GM19023 (cell line): ENCODE results near the gene LIPG.
"Not testable (repeated sequence)": the region's sequence is repeated elsewhere in the genome, so short reads cannot be mapped to it uniquely, and the experiment has no call there.

Experiments used
- ATAC-seq: cut with Tn5 transposase; IDR thresholded peaks from one replicate; pipeline ENCODE4 v1.9.1; 2021; ENCODE audit warnings: mild to moderate bottlenecking, moderate library complexity; ENCODE audit not compliant: unreplicated experiment

Gene LIPG

GRCh38 chr18:49546278-49546677 is 15.6 kb upstream of the LIPG start:
- no peak for ATAC-seq

- no peak for ATAC-seq
Observed at GRCh38 chr18:49546719-49547273, 15.1 kb upstream of the LIPG start.

GRCh38 chr18:49547701-49548100 is 14.2 kb upstream of the LIPG start:
- ATAC-seq, result no peak

DNA sequence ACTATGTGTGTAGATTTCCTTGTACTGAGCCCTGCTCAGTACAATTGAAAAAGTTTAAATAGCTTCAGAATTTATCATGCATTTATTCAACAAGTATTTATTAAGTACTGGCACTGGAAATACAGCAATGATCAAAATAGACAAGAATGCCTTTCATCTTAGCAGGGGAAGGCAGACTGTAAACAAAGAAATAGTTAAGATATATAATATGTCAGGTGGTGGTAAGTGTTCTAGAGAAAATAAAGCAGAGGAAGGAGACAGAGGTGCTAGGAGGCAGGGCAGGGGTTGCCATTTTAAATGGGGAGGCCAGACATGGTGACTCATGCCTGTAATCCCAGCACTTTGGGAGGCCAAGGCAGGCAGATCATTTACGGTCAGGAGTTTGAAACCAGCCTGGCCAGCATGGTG is 13.6 kb upstream of the LIPG start:
- ATAC-seq, result no peak

DNA sequence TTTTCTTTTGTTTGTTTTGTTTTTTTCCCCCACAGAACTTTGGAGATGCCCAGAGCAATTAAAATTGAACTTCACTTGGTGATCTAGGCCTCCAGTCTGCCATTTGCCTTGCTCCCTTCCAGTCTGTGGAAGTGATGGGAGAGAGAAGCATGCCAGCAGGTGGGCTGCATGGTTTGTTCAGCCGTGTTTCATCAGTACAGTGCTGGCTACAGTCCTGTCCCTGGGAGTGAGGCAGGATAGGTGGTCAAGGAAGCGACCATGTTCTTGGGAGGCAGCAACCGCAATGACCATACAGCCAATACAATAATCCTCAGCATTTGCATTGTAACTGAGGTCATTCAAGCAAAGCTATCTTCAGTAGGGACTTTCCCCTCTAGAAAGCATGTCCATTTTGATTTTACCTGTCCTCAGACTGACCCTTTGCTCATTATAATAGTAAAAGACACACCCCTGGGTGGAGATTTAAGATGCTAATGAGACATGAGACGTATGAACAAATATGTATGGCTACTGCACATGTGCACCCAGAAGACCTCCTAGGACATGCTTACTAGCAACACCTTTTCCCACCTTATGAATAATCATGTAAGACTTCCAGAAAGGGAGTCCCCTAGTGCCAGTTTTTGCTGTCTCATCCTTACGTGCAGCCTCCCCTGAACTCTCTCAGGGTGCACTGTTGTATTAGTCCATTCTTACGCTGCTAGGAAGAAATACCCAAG is 11.1 kb upstream of the LIPG start:
- ATAC-seq, result no peak

DNA sequence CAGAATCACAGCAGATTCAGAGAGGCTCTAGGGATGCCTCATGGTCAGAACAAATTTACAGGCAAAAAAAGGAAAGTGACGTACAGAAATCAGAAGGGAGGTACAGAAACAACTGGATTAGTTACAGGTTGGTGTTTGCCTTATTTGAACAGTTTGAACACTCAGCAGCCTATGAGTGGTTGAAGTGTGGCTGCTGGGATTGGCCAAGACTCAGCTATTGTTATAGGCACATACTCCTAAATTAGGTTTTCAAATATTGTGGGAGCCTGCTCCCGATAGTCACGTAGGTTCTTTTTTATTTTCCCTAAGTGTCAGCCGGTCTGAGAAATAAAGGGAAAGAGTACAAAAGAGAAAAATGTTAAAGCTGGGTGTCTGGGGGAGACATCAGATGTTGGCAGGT is 8.9 kb upstream of the LIPG start:
- ATAC-seq, result no peak

DNA sequence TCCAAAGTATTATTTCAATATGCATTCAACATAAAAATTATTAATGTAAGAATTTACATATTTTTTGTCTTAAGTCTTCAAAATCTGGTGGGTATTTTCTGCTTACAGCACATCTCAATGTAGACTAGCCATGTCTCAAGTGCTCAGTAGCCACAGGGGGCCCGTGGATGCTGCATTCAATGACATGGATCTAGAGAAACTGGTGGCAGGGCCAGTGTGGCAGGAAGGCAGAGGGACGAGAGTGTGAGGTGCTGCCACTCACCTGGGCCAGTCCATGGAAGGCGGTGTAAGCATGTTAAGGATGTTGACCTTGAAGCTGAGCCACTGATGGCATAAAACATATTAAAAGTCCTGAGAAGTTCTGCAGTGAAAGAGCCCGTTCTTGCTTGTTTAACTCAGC is 6.2 kb upstream of the LIPG start:
- no peak for ATAC-seq

DNA sequence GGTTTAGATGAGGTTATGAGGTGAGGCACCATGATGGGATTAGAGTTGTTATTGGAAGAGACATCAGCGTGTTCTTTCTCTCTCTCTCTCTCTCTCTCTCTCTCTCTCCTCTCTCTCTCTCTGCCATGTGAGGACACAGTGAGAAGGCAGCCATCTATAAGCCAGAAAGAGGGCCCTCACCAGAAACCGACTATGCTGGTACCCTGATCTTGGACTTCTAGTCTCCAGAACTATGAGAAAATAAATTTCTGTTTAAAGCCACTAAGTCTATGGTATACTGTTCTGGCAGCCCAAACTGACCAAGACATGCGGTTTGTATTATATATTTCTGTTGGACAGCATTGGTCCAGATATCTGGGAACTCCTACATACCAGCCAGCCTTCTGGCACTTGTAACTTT is 3.5 kb upstream of the LIPG start:
- ATAC-seq, result no peak

DNA sequence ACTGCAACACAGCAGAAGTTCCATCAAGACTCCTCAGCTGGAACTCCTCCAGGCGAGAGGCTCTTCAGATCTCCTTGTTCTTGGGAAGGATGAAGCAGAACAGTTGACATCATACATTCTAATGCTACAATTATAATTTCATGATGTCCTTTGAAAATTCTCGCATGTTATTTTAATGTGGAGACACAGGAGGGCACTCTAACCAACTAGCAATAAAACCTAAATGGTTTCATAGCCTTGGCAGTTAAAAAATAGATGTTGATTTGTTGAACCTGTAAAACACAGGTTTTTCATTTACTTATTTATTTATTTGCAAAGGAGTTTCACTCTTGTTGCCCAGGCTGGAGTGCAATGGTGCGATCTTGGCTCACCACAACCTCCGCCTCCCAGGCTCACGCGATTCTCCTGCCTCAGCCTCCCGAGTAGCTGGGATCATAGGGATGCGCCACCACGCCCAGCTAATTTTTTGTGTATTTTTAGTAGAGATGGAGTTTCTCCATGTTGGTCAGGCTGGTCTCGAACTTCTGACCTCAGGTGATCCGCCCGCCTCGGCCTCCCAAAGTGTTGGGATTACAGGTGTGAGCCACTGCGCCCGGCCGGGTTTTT is 2.4 kb upstream of the LIPG start:
- not testable (repeated sequence) for ATAC-seq

- ATAC-seq, result no peak
Observed at GRCh38 chr18:49560277-49560623, 1.6 kb upstream of the LIPG start.

DNA sequence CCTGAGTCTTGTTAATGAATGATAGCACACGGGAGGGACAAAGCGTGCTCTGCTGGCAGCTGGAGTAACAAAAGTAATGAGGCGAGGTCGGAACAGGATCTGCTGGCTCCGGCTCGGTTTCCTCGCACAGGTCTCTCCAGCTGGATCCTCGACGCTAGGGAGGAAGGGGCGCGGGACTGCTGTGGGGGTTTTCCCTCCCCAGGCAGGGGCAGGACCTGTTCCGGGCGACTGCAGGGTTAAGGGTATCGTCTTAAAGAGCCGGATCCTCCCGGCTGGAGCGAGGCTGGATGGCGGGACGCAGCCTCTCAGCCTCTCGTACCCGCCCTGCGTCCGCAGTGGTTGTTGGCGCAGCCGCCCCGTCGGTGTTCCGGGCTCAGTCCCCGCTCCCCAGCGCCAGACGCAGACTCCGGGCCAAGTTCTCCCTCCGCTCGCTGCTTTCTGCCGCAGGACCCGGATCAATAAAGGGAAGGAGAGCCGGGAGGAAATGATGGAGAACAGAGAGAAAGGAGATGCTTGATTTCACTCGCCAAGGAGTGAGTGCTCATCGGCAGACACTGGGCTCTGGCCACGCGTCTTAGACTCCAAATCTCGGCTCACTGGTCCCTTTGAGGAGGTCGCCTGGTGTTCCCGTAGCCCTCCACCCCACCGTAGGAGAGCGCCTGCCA is 1.1 kb upstream of the LIPG start:
- no peak for ATAC-seq

DNA sequence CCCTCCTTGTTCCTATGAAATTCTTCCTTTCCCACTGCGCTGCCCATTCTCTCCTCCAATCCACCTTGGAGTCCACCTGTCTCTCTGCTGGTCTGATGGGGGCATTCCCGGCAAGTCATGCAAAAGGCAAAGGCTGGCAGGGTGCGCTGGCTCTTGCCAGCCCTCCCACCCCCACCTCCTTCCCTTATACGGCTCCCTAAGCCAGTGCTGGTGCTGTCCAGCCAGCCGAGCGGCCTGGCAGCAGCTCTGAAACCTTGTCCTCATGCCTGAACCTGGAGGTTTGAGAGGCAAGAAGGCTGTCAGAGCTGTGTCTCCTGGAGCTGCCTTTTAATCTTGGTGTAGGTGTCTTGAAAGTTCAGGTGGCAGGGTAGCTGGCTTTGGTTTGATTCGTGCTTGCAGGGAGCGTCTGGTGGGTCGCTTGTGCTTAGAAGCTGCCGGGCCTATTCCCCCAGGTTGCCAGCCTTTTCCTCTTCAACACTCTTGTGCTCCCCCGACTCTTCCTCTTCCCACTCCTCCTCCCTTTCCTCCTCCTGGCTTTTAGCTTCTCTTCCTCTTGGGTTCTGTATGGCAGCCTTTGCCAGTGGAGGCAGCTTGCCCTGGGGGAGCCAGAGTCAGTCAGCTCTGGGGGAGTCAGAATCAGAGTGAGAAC is 748 bp downstream of the LIPG start:
- no peak for ATAC-seq

DNA sequence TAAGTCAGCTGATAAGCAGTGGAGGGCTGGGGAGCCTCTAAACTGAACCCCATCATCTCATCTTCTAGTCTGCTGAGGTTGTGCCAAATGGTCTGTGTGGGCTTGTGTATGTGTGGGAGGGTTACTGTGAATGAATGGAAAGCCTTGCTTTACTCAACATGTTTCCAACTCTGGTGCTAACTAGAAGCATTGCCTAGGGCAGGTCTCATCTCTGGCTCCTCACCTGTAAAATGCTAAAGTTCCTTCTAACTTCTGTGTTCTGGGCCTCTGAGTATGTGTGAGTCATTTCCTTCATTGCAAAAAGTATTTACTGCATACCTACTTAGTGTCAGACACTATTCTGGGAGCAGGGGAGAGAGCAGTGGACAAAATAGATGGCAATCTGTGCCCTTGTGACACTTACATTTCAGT is 1.3 kb downstream of the LIPG start:
- ATAC-seq, result no peak

- no peak for ATAC-seq
Observed at GRCh38 chr18:49563701-49564517, 2.1 kb downstream of the LIPG start.

- no peak for ATAC-seq
Observed at GRCh38 chr18:49564518-49564834, 2.6 kb downstream of the LIPG start.

- ATAC-seq, result no peak
Observed at GRCh38 chr18:49565101-49565500, 3.2 kb downstream of the LIPG start.

- ATAC-seq, result no peak
Observed at GRCh38 chr18:49565612-49566011, 3.8 kb downstream of the LIPG start.

- ATAC-seq, result no peak
Observed at GRCh38 chr18:49566217-49566770, 4.4 kb downstream of the LIPG start.

DNA sequence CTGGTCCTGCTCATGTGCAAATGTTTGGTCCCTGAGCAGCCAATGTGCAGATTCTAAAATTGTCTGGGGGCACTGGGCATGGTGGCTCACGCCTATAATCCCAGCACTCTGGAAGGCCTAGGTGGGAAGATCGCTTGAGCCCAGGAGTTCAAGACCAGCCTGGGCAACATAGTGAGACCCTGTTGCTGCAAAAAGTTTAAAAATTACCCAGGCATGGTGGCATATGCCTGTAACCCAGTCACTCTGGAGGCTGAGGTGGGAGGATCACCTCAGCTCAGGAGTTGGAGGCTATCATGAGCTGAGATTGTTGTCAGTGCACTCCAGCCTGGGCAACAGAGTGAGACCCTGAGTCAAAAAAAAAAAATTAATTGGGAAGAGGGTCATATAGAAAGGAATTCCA is 5.1 kb downstream of the LIPG start:
- no peak for ATAC-seq

DNA sequence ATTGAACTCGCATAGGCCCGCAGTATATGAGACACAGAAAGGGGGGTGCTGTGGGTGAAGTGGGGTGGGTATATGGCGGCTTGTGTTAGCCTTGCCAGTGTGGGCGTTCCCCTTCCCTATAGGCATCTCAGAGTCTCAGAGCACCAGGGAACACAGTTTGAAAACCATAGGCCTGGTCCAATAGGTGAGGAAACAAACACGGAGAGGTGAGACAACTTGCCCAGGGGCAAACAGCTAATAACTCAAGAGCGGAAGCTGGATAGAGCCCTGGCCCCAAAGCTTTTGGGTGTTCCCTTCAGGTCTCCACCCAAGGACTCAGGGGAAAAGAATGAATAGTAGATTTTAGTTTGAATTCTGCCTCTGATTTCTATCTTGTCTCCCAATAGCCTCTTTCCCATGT is 7.9 kb downstream of the LIPG start:
- no peak for ATAC-seq

- no peak for ATAC-seq
Observed at GRCh38 chr18:49570836-49571235, 9.0 kb downstream of the LIPG start.
